WTC11 (cell line): Measurements from ENCODE around the gene TMEM14C. TPM values are rescaled to one million over a fixed set of nuclear protein-coding genes. Genes with fewer than 3 reads are reported as not detected.

ENCODE experiments used
- ATAC-seq: fragments of 200-7000 bp; cut with Tn5 transposase; 2 replicates; pipeline ENCODE4 v1.10.0; 2021; ENCODE audit warnings: mild to moderate bottlenecking, moderate library complexity
- CTCF ChIA-PET: fragments of 300-600 bp; sonication (Branson Sonifier 250); formaldehyde crosslinking; loops from one replicate; lab custom pipeline; 2021; ENCODE audit warnings: antibody characterized with exemption; lab: Charles Lee
- POLR2A ChIA-PET: fragments of 350-600 bp; sonication (Branson Sonifier 250); formaldehyde crosslinking; loops from one replicate; lab custom pipeline; 2021; ENCODE audit warnings: antibody characterized with exemption; lab: Charles Lee
- DNase-seq: peaks from one replicate; pipeline ENCODE4 v3.0.0; 2021; ENCODE audit warnings: low spot score
- H3K27ac Mint-ChIP-seq: 2 replicates; pipeline ENCODE4 v1.8.0; 2021; ENCODE audit warnings: mixed read lengths
- H3K27me3 Mint-ChIP-seq: 2 replicates; pipeline ENCODE4 v1.8.0; 2021; ENCODE audit warnings: low read depth, mild to moderate bottlenecking, moderate library complexity, mixed read lengths
- H3K36me3 Mint-ChIP-seq: 2 replicates; pipeline ENCODE4 v1.8.0; 2021; ENCODE audit warnings: mixed read lengths
- H3K4me1 Mint-ChIP-seq: 2 replicates; pipeline ENCODE4 v1.8.0; 2022; ENCODE audit warnings: mixed read lengths
- H3K4me3 Mint-ChIP-seq: 2 replicates; pipeline ENCODE4 v1.8.0; 2021; ENCODE audit warnings: mild to moderate bottlenecking, moderate library complexity, mixed read lengths
- H3K9me3 Mint-ChIP-seq: 2 replicates; pipeline ENCODE4 v1.8.0; 2021; ENCODE audit warnings: mixed read lengths
- ATF1 ChIP-seq: sonication (generic); formaldehyde crosslinking; IDR thresholded peaks from 2 replicates; pipeline ENCODE4 v1.8.1; 2023; ENCODE audit warnings: mild to moderate bottlenecking, moderate library complexity, missing genetic modification reagents
- ATF6 ChIP-seq: sonication (generic); formaldehyde crosslinking; IDR thresholded peaks from 2 replicates; pipeline ENCODE4 v1.8.1; 2023; ENCODE audit warnings: mild to moderate bottlenecking, missing genetic modification reagents
- CBFB ChIP-seq: sonication (generic); formaldehyde crosslinking; IDR thresholded peaks from 2 replicates; pipeline ENCODE4 v1.8.1; 2022; ENCODE audit warnings: mild to moderate bottlenecking, low read depth, missing genetic modification reagents
- CREM ChIP-seq: sonication (generic); formaldehyde crosslinking; IDR thresholded peaks from 2 replicates; pipeline ENCODE4 v1.8.1; 2022; ENCODE audit warnings: mild to moderate bottlenecking, missing genetic modification reagents, moderate library complexity
- ELF4 ChIP-seq: sonication (generic); formaldehyde crosslinking; IDR thresholded peaks from 2 replicates; pipeline ENCODE4 v1.8.1; 2022; ENCODE audit warnings: low read depth, mild to moderate bottlenecking, moderate library complexity, missing genetic modification reagents
- FOXJ3 ChIP-seq: sonication (generic); formaldehyde crosslinking; IDR thresholded peaks from 2 replicates; pipeline ENCODE4 v1.9.0; 2021; ENCODE audit warnings: missing genetic modification reagents, mild to moderate bottlenecking, borderline replicate concordance
- FOXP4 ChIP-seq: sonication (generic); formaldehyde crosslinking; IDR thresholded peaks from 2 replicates; pipeline ENCODE4 v1.8.0; 2022; ENCODE audit warnings: mild to moderate bottlenecking, missing genetic modification reagents
- HMGA2 ChIP-seq: fragments of 250-450 bp; sonication (Bioruptor Pico); IDR thresholded peaks from 2 replicates; pipeline ENCODE4 v1.4.0; 2021; ENCODE audit warnings: mild to moderate bottlenecking, moderate library complexity
- IRF2 ChIP-seq: sonication (generic); formaldehyde crosslinking; IDR thresholded peaks from 2 replicates; pipeline ENCODE4 v1.8.0; 2022; ENCODE audit warnings: low read depth, missing genetic modification reagents, borderline replicate concordance
- KAT7 ChIP-seq: sonication (generic); formaldehyde crosslinking; IDR thresholded peaks from 2 replicates; pipeline ENCODE4 v1.8.1; 2023; ENCODE audit warnings: missing genetic modification reagents, mild to moderate bottlenecking, borderline replicate concordance
- MAX ChIP-seq: sonication (generic); formaldehyde crosslinking; IDR thresholded peaks from 2 replicates; pipeline ENCODE4 v1.8.0; 2022; ENCODE audit warnings: mild to moderate bottlenecking, missing genetic modification reagents
- NFATC4 ChIP-seq: fragments of 250-450 bp; sonication (Bioruptor Pico); IDR thresholded peaks from 2 replicates; pipeline ENCODE4 v1.9.0; 2021; ENCODE audit warnings: mild to moderate bottlenecking
- NR1H2 ChIP-seq: sonication (generic); formaldehyde crosslinking; IDR thresholded peaks from 2 replicates; pipeline ENCODE4 v1.9.0; 2021; ENCODE audit warnings: mild to moderate bottlenecking, moderate library complexity, missing genetic modification reagents
- OVOL2 ChIP-seq: fragments of 250-450 bp; sonication (Bioruptor Pico); IDR thresholded peaks from 2 replicates; pipeline ENCODE4 v1.9.0; 2021; ENCODE audit warnings: mild to moderate bottlenecking, borderline replicate concordance
- PRDM15 ChIP-seq: sonication (generic); formaldehyde crosslinking; IDR thresholded peaks from 2 replicates; pipeline ENCODE4 v1.8.0; 2022; ENCODE audit warnings: missing genetic modification reagents
- RORB ChIP-seq: fragments of 250-450 bp; sonication (Bioruptor Pico); IDR thresholded peaks from 2 replicates; pipeline ENCODE4 v1.9.0; 2021; ENCODE audit warnings: mild to moderate bottlenecking
- ZNF232 ChIP-seq: sonication (generic); formaldehyde crosslinking; IDR thresholded peaks from 2 replicates; pipeline ENCODE4 v1.8.0; 2022; ENCODE audit warnings: mild to moderate bottlenecking, missing genetic modification reagents
- ZNF416 ChIP-seq: fragments of 250-450 bp; sonication (Bioruptor Pico); IDR thresholded peaks from 2 replicates; pipeline ENCODE4 v1.9.0; 2021; ENCODE audit warnings: mild to moderate bottlenecking, inconsistent platforms
- total RNA-seq: library from RNA; stranded (reverse); gene quantifications from 3 replicates; pipeline ENCODE4 v1.2.3, GENCODE V29; 2021
- TF ChIP-seq, protein P1 (sequence below): sonication (generic); formaldehyde crosslinking; IDR thresholded peaks from 2 replicates; pipeline ENCODE4 v1.8.1; 2023; ENCODE audit warnings: mild to moderate bottlenecking, moderate library complexity, missing genetic modification reagents
- TF ChIP-seq, protein P2 (sequence below): sonication (generic); formaldehyde crosslinking; IDR thresholded peaks from 2 replicates; pipeline ENCODE4 v1.8.1; 2023; ENCODE audit warnings: mild to moderate bottlenecking, missing genetic modification reagents

Gene TMEM14C
- total RNA-seq, 1 experiment from 2014 or later, result 103 TPM

DNA sequence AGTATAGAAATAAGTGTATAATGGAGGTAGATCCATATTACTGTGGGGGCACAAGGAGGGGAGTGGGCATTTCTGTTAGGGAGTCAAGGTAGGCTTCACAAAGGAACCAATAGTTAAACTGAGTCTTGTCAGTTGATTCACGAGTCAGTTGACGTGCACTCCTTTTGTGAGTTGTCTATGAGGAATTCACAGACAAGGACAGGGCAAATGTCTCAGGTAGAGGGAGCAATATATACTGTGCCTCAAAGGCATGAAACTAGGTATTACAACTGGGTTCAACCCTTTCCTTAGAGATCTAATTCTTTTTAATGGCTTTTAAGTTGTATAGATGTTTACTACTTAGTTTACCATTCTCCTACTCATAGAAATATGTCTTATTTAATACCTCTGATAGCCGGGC, 11.0 kb downstream of the TMEM14C start (continued):
- TF ChIP-seq PRDM15 (CRISPR knock-in tag) (no peak), NR1H2 (CRISPR knock-in tag) (no peak), FOXP4 (CRISPR knock-in tag) (no peak), ELF4 (CRISPR knock-in tag) (no peak), CREM (no peak), FOXJ3 (CRISPR knock-in tag) (no peak), NFATC4 (CRISPR knock-in tag) (no peak), CBFB (CRISPR knock-in tag) (no peak)
- TF ChIP-seq, protein P1, sequence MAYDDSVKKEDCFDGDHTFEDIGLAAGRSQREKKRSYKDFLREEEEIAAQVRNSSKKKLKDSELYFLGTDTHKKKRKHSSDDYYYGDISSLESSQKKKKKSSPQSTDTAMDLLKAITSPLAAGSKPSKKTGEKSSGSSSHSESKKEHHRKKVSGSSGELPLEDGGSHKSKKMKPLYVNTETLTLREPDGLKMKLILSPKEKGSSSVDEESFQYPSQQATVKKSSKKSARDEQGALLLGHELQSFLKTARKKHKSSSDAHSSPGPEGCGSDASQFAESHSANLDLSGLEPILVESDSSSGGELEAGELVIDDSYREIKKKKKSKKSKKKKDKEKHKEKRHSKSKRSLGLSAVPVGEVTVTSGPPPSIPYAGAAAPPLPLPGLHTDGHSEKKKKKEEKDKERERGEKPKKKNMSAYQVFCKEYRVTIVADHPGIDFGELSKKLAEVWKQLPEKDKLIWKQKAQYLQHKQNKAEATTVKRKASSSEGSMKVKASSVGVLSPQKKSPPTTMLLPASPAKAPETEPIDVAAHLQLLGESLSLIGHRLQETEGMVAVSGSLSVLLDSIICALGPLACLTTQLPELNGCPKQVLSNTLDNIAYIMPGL (CRISPR knock-in tag), result no peak

DNA sequence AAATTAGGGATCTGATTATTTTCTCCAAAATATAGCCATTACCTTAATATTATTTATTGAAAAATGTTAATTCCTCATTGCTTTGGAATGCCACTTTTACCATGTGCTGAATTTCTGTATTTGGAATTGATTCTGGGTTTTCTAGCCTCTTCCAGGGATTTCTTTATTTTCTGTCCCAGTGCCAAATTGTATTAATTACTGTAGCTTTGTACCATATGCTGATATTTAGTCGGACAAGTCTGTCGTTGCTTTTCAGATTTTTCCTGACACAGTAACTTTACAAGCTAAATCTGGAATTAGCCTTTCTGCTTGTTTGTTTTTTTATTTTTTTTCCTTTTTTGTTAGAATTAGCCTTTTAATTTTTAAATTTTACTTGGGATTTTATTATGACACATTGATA, 13.9 kb downstream of the TMEM14C start:
- peaks cover 8% of the 10 kb centered on the region for H3K9me3 Mint-ChIP-seq
- ATAC-seq (no peak), DNase-seq (no peak)
- H3K36me3 Mint-ChIP-seq, result peaks cover 29% of the 10 kb centered on the region
- no peak overlapping the region for H3K27ac Mint-ChIP-seq
- ChIA-PET POLR2A (interaction anchor here (0.7 kb wide), 2 partner anchors 14 to 42 kb away, joined by 3 read pairs; partner anchors contain the start of genes C6orf52 and PAK1IP1), CTCF (interaction anchor here (0.7 kb wide), 1 partner anchor 10 kb away, joined by 3 read pairs; no protein-coding TSS in a partner anchor)
- H3K4me3 Mint-ChIP-seq, result no peak overlapping the region
- no peaks in the 10 kb centered on the region for H3K4me1 Mint-ChIP-seq
- no peaks in the 10 kb centered on the region for H3K27me3 Mint-ChIP-seq
- no peak for TF ChIP-seq OVOL2 (CRISPR knock-in tag)
- no peak for TF ChIP-seq IRF2 (CRISPR knock-in tag)
- TF ChIP-seq, protein P2, sequence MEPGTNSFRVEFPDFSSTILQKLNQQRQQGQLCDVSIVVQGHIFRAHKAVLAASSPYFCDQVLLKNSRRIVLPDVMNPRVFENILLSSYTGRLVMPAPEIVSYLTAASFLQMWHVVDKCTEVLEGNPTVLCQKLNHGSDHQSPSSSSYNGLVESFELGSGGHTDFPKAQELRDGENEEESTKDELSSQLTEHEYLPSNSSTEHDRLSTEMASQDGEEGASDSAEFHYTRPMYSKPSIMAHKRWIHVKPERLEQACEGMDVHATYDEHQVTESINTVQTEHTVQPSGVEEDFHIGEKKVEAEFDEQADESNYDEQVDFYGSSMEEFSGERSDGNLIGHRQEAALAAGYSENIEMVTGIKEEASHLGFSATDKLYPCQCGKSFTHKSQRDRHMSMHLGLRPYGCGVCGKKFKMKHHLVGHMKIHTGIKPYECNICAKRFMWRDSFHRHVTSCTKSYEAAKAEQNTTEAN, result no peak
- no peak for TF ChIP-seq HMGA2 (CRISPR knock-in tag)
- TF ChIP-seq FOXJ3 (CRISPR knock-in tag), result no peak
- TF ChIP-seq ATF1 (CRISPR knock-in tag), result no peak
- no peak for TF ChIP-seq ATF6
- no peak for TF ChIP-seq KAT7 (CRISPR knock-in tag)
- TF ChIP-seq ZNF416 (CRISPR knock-in tag), result no peak
- no peak for TF ChIP-seq ZNF232 (CRISPR knock-in tag)
- TF ChIP-seq FOXP4 (CRISPR knock-in tag), result no peak
- no peak for TF ChIP-seq RORB
- no peak for TF ChIP-seq MAX (CRISPR knock-in tag)
